Suprapubic skin (tissue), 4 donors: Measurements from ENCODE around the gene ATP6V1G1.

Experiments used
- EP300 ChIP-seq: sonication (generic); formaldehyde crosslinking; IDR thresholded peaks from one replicate; pipeline ENCODE4 v1.6.1; 2017; ENCODE audit warnings: antibody characterized with exemption
- POLR2A ChIP-seq, 2 donors: fragments of 450-650 bp; IDR thresholded peaks; one replicate each; pipeline ENCODE4 v1.6.1; 2017; ENCODE audit warnings: antibody characterized with exemption in 2 of 2, mild to moderate bottlenecking in 2 of 2, moderate library complexity in 2 of 2
- POLR2AphosphoS5 ChIP-seq, 3 donors: sonication (generic); formaldehyde crosslinking; IDR thresholded peaks; one replicate each; pipeline ENCODE4 v1.6.1; 2017; ENCODE audit warnings: antibody characterized with exemption in 3 of 3
- TF ChIP-seq, protein P1 (sequence below), 2 donors: fragments of 200-600 bp in 1 of 2; fragments of 450-650 bp in 1 of 2; sonication (generic) in 1 of 2; IDR thresholded peaks; one replicate each; pipeline ENCODE4 v1.5.1; 2016 to 2019; ENCODE audit warnings: antibody characterized with exemption in 2 of 2, mild to moderate bottlenecking in 1 of 2, moderate library complexity in 1 of 2

DNA sequence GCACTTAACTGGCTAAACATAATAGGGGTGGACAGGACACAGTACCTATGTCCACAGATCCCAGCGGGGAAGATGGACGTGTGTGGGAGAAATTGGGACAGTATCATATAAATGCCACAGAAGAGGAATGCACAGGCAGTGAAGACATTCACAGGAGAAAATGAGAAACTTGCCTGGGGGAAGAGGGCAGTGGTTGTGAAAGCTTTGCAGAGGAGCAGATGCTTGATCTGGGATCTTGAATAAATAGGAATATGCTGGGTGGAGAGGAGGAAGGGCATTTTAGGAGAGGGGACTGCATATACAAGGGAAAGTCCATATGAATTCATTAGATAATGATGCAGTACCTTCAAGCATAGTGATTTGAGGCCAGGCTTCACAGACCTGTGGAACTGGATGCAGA, 37.1 kb downstream of the ATP6V1G1 start:
- TF ChIP-seq, protein P1, sequence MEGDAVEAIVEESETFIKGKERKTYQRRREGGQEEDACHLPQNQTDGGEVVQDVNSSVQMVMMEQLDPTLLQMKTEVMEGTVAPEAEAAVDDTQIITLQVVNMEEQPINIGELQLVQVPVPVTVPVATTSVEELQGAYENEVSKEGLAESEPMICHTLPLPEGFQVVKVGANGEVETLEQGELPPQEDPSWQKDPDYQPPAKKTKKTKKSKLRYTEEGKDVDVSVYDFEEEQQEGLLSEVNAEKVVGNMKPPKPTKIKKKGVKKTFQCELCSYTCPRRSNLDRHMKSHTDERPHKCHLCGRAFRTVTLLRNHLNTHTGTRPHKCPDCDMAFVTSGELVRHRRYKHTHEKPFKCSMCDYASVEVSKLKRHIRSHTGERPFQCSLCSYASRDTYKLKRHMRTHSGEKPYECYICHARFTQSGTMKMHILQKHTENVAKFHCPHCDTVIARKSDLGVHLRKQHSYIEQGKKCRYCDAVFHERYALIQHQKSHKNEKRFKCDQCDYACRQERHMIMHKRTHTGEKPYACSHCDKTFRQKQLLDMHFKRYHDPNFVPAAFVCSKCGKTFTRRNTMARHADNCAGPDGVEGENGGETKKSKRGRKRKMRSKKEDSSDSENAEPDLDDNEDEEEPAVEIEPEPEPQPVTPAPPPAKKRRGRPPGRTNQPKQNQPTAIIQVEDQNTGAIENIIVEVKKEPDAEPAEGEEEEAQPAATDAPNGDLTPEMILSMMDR (IDR thresholded peaks at IDR 0.05): no peak
- TF ChIP-seq POLR2A (IDR thresholded peaks at IDR 0.05) (no peak), POLR2AphosphoS5 (IDR thresholded peaks at IDR 0.05) (no peak), EP300 (no peak)
